ENCODE results near the gene TMEM245.

The TMEM245 gene

DNA sequence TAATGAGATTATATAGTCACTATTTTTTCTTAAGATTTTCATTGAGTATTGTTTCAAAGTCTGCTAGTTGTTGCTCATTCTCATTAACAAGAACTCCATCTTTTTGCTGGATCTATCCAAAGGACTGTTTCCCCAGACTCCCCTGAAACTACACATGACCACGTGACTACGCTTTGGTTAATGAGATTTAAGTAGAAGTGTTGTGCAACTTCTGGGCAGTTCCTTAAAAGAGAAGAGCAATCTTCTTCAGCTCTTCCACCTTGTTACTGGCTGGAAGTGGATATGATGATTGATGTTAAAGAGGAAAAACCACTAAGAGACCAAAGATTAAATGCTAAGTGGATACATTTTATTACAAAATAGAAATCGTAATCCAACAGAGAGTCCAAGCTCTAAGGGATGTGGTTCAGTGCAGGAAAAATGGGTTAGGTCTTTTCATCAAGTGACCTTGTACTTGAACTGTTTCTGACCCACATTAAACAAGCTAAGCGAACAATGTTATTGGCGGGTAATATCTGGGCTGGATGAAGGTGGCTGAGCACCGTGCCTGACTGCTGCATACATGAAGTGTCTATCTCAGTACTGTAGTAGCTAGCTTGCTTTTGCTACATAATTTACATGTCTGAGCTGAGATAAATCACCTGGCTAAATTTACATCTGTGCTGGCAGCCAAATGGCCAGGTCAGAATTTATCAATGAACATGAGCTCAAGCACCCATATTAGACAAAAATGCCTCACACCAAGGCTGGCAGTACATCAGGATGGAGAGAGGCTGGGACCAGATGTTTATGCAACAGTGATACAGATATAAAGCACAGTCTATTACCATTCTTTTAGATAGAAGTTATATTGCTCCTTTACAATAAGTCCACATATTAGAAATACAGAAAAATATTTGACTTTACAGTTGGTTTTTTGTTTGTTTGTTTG is 98.9 kb downstream of the TMEM245 start:
- DNase-seq: no peak

- no peak for DNase-seq
These were observed 99.6 kb downstream of the TMEM245 start for GRCh38 chr9:109020113-109020512.

GRCh38 chr9:109019420-109019819 is 100.3 kb downstream of the TMEM245 start:
- DNase-seq: no peak

DNA sequence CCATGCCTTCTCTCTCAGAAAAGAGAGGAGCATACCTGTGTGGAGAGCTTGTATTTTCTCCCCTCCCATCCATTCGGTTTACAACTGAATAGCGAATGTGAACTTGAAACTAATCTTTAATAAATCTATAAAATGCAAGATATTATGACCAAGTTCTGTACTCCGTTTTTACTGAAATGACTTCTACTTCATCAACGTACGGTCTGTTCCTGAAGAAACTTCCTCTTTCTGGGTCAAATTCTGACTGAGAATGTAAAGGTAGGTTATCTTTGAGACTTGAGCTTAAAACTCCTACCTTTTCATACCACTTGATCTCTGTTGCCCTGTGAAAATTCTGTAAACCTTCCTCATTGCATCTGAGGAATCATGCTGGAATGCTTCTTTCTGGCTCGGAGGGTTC is 102.3 kb downstream of the TMEM245 start:
- no peak for DNase-seq

DNA sequence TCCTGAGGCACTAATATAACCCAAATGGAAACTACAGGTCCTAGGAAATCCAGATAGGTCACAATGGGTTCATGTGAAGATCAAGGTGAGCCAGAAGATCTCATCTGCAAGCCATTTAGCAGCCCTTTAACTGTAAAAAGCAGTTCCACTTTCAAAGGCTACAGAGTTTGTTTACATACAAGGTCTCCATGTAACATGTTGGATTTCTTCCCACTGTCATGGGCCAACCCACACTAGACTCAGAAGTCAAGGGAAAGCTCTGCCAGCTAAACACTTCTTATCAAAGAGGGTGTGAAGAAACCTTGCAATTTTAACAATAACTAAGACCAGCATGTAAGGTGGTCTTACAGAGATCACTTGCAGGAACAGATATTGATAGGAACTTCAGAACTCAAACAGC is 102.7 kb downstream of the TMEM245 start:
- DNase-seq: no peak

DNA sequence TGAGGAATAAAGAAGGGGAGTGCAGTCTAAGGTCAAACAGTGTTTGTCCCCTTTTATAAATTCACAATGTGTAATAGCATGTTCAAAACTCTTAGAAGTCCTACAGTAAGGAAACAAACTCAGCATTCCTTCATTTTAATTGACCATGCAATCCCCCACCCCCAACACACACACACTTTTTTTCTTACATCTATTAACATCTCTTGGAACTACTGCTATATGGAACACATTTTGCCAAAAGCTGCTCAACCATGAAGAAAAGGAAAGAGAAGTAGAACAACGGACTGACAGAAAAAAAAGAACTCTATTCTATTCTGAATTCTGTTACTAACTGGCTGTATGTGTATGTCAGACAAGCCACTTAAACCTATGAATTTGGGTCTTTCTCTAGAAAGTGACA is 103.6 kb downstream of the TMEM245 start:
- DNase-seq: no peak

DNA sequence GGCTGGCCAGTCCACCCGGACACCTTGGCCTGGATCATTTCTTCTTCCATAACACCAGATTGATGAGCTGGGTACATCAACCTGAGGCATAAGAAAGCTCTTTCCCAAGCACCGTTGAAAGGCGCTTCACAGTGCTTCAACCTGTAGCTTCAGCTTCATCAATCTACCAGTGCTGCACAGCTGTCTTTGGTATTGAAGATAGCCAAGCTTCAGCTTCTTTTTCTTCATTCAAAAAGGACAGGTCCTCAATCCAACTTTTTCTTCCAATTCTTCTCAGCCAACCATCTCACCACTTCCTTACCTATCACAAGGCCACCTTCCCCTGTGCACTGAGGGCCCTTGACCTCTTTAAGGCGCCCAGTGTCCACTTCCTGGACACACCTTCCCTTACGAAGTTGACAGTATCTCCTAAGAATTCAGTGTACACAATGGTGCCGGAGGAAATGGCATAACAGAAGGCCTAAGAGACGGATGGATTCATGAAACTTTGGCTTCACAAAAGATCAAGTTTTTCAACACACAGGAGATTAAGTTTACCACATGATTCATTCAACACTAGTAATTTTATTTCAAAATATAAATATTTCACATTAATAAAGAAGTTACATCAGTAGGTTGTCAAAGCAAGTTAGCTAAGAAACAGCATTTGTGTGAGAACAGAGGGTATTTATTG is 105.0 kb downstream of the TMEM245 start:
- no peak for DNase-seq

GRCh38 chr9:109013679-109014607 is 105.8 kb downstream of the TMEM245 start:
- no peak for DNase-seq

DNA sequence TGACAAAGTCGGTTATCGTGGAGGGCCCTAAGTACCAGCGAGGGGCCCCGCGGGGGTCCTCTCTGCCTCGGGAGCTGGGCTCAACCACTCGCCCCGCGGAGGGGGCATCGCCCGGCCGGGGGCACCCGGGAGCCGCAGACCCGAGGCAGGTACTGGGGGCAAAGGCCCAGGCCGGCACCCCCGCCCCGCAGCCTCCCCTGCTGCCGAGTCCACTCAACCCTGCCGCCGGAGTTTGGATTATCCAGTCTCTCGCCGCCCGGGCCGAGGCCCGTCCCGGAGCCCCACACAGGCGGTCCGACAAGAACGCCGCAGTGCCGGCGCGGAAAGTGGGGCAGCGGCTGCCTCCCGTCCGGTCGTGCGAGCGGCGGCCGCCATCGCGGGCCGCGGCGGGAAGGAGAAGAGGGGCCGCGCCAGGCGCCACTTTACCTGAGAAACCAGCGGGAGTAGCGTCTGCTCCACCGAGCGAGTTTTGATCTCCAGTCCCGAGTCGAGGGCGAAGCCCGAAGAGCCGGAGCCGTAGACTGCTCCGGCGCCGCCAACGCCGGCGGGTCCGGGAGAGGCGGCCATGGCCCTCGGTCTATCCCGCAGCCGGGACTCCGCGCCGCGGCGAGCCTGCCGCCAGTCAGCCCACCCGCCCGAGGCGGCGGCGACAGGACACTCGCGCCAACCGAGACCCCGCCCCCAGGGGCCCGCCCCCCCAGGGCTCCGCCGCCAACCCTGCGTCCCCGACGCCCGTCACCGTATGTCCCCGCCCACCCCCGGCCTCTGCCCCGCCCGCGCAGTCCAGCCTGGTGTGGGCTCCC is 106.7 kb downstream of the TMEM245 start, which contains the start of gene CTNNAL1:
TSS of gene CTNNAL1 (minus strand) at position 624 of the 803 bp plus-strand sequence. CDS start at position 567, 57 bp downstream.
- DNase-seq: peak; percentile 68

- DNase-seq: peak; percentile 6
These were observed 107.5 kb downstream of the TMEM245 start for GRCh38 chr9:109012009-109012875.

GRCh38 chr9:109011231-109011671 is 108.5 kb downstream of the TMEM245 start:
- DNase-seq: no peak

GRCh38 chr9:109010746-109011145 is 109.0 kb downstream of the TMEM245 start:
- no peak for DNase-seq

- no peak for DNase-seq
These were observed 114.1 kb downstream of the TMEM245 start for GRCh38 chr9:109005678-109006077.

GRCh38 chr9:109003116-109003515 is 116.6 kb downstream of the TMEM245 start:
- no peak for DNase-seq

GRCh38 chr9:109002141-109002540 is 117.6 kb downstream of the TMEM245 start:
- DNase-seq: no peak

DNA sequence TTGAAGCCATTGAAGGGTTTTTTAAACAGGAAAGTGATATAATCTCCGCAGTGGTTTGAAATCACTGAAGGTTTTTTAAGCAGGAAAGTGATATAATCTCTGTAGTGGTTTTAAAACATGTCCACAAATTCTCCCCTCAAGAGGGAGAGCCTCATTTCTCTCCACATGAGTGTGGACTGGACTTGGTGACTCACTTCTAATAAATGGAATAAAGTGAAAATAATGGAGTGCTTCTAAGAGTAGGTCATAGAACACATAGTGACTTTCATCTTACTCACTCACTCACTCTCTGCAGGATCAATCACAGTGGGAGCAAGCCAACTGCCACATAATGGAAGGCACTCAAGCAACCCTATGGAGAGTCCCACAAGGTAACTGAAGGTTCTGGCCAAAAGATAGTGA is 118.5 kb downstream of the TMEM245 start:
- DNase-seq: no peak

DNA sequence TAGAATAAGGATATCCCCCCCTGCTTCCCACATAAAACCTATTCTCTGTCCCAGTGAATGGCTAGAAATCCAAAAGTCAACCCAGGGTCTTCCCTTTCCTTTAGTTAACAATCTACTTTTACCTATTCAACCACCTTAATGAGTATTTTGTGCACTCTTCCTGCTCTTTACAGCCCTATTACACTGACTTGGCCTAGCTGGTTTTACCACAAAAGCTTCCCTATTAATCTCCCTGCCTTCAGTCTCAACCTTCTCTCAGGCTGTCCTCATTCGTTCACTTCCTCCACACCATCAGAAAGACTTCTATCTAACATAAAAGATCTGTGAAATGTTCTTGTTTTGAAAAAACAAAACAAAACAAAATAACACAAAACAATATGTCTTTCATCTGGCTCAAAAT is 122.6 kb downstream of the TMEM245 start:
- no peak for DNase-seq

DNA sequence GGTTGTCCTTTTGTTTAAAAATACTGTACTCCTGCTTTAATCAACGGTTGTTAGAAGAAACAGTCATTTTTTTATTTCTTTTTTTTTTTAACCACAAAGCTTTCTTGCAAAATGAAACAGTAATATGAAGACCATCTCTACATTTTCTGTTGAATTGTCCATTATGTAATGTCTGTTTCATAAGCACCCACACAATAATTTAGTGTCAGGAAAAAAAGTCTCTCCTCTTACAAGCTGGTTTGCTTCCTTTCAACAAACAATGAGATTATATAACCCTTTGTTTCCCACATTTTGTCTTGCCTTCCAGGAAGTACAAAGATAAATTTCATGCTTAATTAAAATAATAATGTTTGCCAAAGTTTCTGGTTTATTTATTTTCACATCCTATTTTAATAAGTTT is 123.1 kb downstream of the TMEM245 start:
- DNase-seq: no peak

GRCh38 chr9:108994695-108995094 is 125.1 kb downstream of the TMEM245 start:
- DNase-seq: no peak

GRCh38 chr9:108991479-108991878 is 128.3 kb downstream of the TMEM245 start:
- no peak for DNase-seq

DNA sequence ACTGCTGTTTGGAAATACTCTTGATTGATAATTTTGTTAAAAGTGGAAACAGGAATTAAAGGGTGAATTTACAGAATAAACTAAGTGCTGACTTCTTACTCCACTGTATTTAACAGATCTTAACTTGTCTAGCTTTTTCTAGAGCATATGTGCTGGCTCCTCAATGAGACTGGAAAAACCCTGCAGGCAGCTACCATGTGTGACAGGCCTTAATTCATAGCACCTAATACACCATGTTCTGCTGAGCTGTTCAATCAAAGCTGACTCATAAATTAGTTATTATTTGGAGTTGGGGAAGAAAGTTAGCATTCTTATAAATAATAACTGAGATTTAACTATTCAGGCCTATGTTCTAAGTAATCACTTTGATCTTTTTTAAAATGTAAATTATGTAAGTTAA is 135.9 kb downstream of the TMEM245 start:
- no peak for DNase-seq

Measured in SHP77 treated with DMSO at 0.1 percent for 48 hours (cell line).